HCT116 (cell line): ENCODE results near the gene OSBPL5. TPM values are rescaled to one million over a fixed set of nuclear protein-coding genes. Genes with fewer than 3 reads are reported as not detected.

ENCODE experiments used
- ATAC-seq: fragments of 200-7000 bp; cut with Tn5 transposase; 2 replicates; pipeline ENCODE4 v1.9.1; 2020; ENCODE audit warnings: mild to moderate bottlenecking, moderate library complexity
- BruUV-seq: library from RNA; stranded (reverse); fragments of 400-500 nt; replicated peaks from 2 replicates; lab custom pipeline; 2021; lab: Mats Ljungman, UMichigan
- CTCF ChIA-PET: fragments of 300-600 bp; sonication (Branson Sonifier 250); formaldehyde crosslinking; loops from one replicate; lab custom pipeline; 2021; ENCODE audit warnings: antibody characterized with exemption; lab: Charles Lee
- POLR2A ChIA-PET: fragments of 300-600, 350-600 bp; sonication (Branson Sonifier 250); formaldehyde crosslinking; loops from one replicate; lab custom pipeline; 2021; ENCODE audit warnings: antibody characterized with exemption; lab: Charles Lee
- RAD21 ChIA-PET, 2 experiments: fragments of 300-600 bp; sonication (Branson Sonifier 250); formaldehyde crosslinking; loops; one replicate each; lab custom pipeline; 2023; ENCODE audit warnings: low total read pairs in 2 of 2; ENCODE audit not compliant: uncharacterized antibody in 2 of 2, unreplicated experiment in 2 of 2, low non-redundant PET in 1 of 2; lab: Charles Lee
- DNase-seq: peaks from one replicate; pipeline ENCODE4 v3.0.0-alpha.2; 2010; ENCODE audit warnings: low read depth, low spot score
- H2AFZ ChIP-seq: fragments of 200-600 bp; shearing (Covaris generic), sonication (generic); 2 replicates; pipeline ENCODE4 v1.6.1; 2017; ENCODE audit warnings: low read depth, mixed run types, mixed read lengths, antibody characterized with exemption, low read length; ENCODE audit not compliant: poor library complexity, severe bottlenecking
- H3K27ac ChIP-seq: 2 replicates; pipeline ENCODE4 v1.5.1; 2012; ENCODE audit warnings: low read depth, low read length
- H3K27me3 ChIP-seq: fragments of 200-600 bp; sonication (generic); 2 replicates; pipeline ENCODE4 v1.6.1; 2016; ENCODE audit warnings: mixed run types, low read length, mixed read lengths; ENCODE audit not compliant: insufficient read depth
- H3K36me3 ChIP-seq, 2 experiments: fragments of 200-500 bp in 1 of 2; fragments of 200-600 bp in 1 of 2; sonication (Bioruptor generic) in 1 of 2; sonication (generic) in 1 of 2; 2 replicates each; pipeline versions ENCODE4 v1.5.1 to v1.6.1; 2014 to 2016; ENCODE audit warnings: low read length in 2 of 2, inconsistent platforms in 1 of 2, mixed read lengths in 1 of 2, mixed run types in 1 of 2; ENCODE audit not compliant: insufficient read depth in 2 of 2, control insufficient read depth in 1 of 2
- H3K4me1 ChIP-seq, 2 experiments: fragments of 200-600 bp in 1 of 2; sonication (generic) in 1 of 2; 2 replicates each; pipeline versions ENCODE4 v1.5.1 to v1.6.1; 2012 to 2017; ENCODE audit warnings: low read length in 2 of 2, inconsistent platforms in 1 of 2, mild to moderate bottlenecking in 1 of 2, mixed read lengths in 1 of 2, mixed run types in 1 of 2, moderate library complexity in 1 of 2; ENCODE audit not compliant: insufficient read depth in 2 of 2, control insufficient read depth in 1 of 2
- H3K4me2 ChIP-seq: fragments of 200-600 bp; sonication (generic); 2 replicates; pipeline ENCODE4 v1.6.1; 2017; ENCODE audit warnings: mixed run types, low read length, mixed read lengths
- H3K4me3 ChIP-seq, 2 experiments: fragments of 200-600 bp in 1 of 2; sonication (generic) in 1 of 2; replicated peaks in 1 of 2; 2 replicates each; pipeline ENCODE4 v1.5.1; 2011 to 2016; ENCODE audit warnings: low read length in 2 of 2, control low read depth in 1 of 2, low read depth in 1 of 2, mild to moderate bottlenecking in 1 of 2, mixed read lengths in 1 of 2, mixed run types in 1 of 2
- H3K79me2 ChIP-seq: fragments of 200-600 bp; sonication (generic); 2 replicates; pipeline ENCODE4 v1.6.1; 2017; ENCODE audit warnings: mild to moderate bottlenecking, mixed run types, low read length, moderate library complexity, mixed read lengths; ENCODE audit not compliant: insufficient read depth
- H3K9ac ChIP-seq: fragments of 200-600 bp; sonication (generic); 2 replicates; pipeline ENCODE4 v1.6.1; 2016; ENCODE audit warnings: low read length, mixed read lengths
- H3K9me2 ChIP-seq: fragments of 200-600 bp; sonication (generic), shearing (Covaris generic); 2 replicates; pipeline ENCODE4 v1.6.1; 2017; ENCODE audit warnings: mixed run types, mild to moderate bottlenecking, moderate library complexity; ENCODE audit not compliant: insufficient read depth
- H3K9me3 ChIP-seq, 2 experiments: fragments of 200-500 bp in 1 of 2; fragments of 200-600 bp in 1 of 2; sonication (Bioruptor generic) in 1 of 2; sonication (generic) in 1 of 2; 2 replicates each; pipeline ENCODE4 v1.6.1; 2014 to 2017; ENCODE audit warnings: low read length in 2 of 2, mixed read lengths in 2 of 2, inconsistent platforms in 1 of 2, low read depth in 1 of 2, mild to moderate bottlenecking in 1 of 2, mixed run types in 1 of 2, moderate library complexity in 1 of 2; ENCODE audit not compliant: control insufficient read depth in 1 of 2, insufficient read depth in 1 of 2
- H4K20me1 ChIP-seq: fragments of 200-600 bp; sonication (generic), shearing (Covaris generic); 2 replicates; pipeline ENCODE4 v1.6.1; 2017; ENCODE audit warnings: mixed run types, mild to moderate bottlenecking, moderate library complexity; ENCODE audit not compliant: insufficient read depth
- CBX3 ChIP-seq: IDR thresholded peaks from 2 replicates; pipeline ENCODE4 v1.6.1; 2012; ENCODE audit warnings: low read depth
- CEBPB ChIP-seq: IDR thresholded peaks from 2 replicates; pipeline ENCODE4 v1.6.1; 2012; ENCODE audit warnings: low read depth
- EZH2 ChIP-seq: fragments of 200-600 bp; sonication (generic); IDR thresholded peaks from 2 replicates; pipeline ENCODE4 v1.6.1; 2017; ENCODE audit warnings: antibody characterized with exemption, mixed run types
- EZH2phosphoT487 ChIP-seq: fragments of 200-600 bp; IDR thresholded peaks from 2 replicates; pipeline ENCODE4 v1.6.1; 2018; ENCODE audit warnings: antibody characterized with exemption, borderline replicate concordance
- JUND ChIP-seq: IDR thresholded peaks from 2 replicates; pipeline ENCODE4 v1.6.1; 2012
- POLR2A ChIP-seq: IDR thresholded peaks from 2 replicates; pipeline ENCODE4 v1.7.0; 2011; ENCODE audit warnings: borderline replicate concordance; ENCODE audit not compliant: insufficient read depth, insufficient read length; ENCODE audit errors: extremely low read depth
- POLR2AphosphoS5 ChIP-seq: IDR thresholded peaks from 2 replicates; pipeline ENCODE4 v1.6.1; 2011; ENCODE audit warnings: mild to moderate bottlenecking, low read depth, low read length, moderate library complexity
- RAD21 ChIP-seq: IDR thresholded peaks from 2 replicates; pipeline ENCODE4 v1.6.1; 2012; ENCODE audit warnings: low read depth, mild to moderate bottlenecking
- SP1 ChIP-seq: IDR thresholded peaks from 2 replicates; pipeline ENCODE4 v1.6.1; 2012; ENCODE audit warnings: low read depth
- SRF ChIP-seq: IDR thresholded peaks from 2 replicates; pipeline ENCODE4 v1.6.1; 2012; ENCODE audit warnings: low read depth
- TCF7L2 ChIP-seq: IDR thresholded peaks from 2 replicates; pipeline ENCODE4 v1.7.0; 2011; ENCODE audit warnings: borderline replicate concordance, inconsistent platforms; ENCODE audit not compliant: insufficient read depth, insufficient read length; ENCODE audit errors: extremely low read depth
- YY1 ChIP-seq: IDR thresholded peaks from 2 replicates; pipeline ENCODE4 v1.6.1; 2011; ENCODE audit warnings: low read length, low read depth, moderate library complexity, mild to moderate bottlenecking; ENCODE audit not compliant: insufficient replicate concordance; ENCODE audit errors: extremely low read depth
- ZFX ChIP-seq: fragments of 450-650 bp; IDR thresholded peaks from 2 replicates; pipeline ENCODE4 v1.6.1; 2017
- ZNF274 ChIP-seq: fragments of 200-500 bp; sonication (Bioruptor generic); IDR thresholded peaks from 2 replicates; pipeline ENCODE4 v1.6.1; 2014; ENCODE audit warnings: mild to moderate bottlenecking, low read depth, low read length, inconsistent platforms
- intact Hi-C: fragments of 100-400 bp; cut with micrococcal nuclease; formaldehyde crosslinking; loops from 2 replicates; pipeline ENCODE4 v1.10.0; 2022
- total RNA-seq: library from RNA; stranded (reverse); gene quantifications from one replicate; pipeline ENCODE4 v1.2.1, GENCODE V29; 2021; ENCODE audit not compliant: unreplicated experiment
- TF ChIP-seq, protein P1 (sequence below): IDR thresholded peaks from 2 replicates; pipeline ENCODE4 v1.6.1; 2012; ENCODE audit warnings: low read depth
- TF ChIP-seq, protein P2 (sequence below): IDR thresholded peaks from 2 replicates; pipeline ENCODE4 v1.6.1; 2012

OSBPL5 gene
- total RNA-seq, 1 experiment from 2014 or later, result 44.2 TPM

DNA sequence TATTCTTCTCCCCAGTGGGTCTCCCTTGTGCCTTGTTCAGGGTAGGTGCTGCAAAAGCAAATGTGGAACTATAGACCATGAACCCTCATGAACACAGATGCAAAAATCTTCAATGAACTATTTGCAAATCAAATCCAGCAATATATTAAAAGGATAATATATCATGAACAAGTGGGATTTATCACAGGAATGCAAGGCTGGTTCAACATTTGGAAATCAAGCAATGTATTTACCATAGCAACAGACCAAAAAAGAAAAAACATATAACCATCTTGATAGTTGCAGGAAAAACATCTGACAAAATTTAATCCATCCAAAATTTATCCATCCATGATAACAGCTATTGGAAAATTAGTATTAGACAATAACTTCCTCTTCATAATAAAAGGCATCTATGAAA lies 11.4 kb upstream of the OSBPL5 start:
- BruUV-seq, result no TSS peak
- RAD21 ChIA-PET, result no interaction called here
- DNase-seq, result no peak
- no peak overlapping the region for H3K4me3 ChIP-seq
- H3K9ac ChIP-seq, result no peak overlapping the region
- POLR2A ChIA-PET, result interaction anchor here (0.5 kb wide), 1 partner anchor 28 kb away, joined by 3 read pairs; no protein-coding TSS in a partner anchor
- H3K4me1 ChIP-seq, result no peaks in the 10 kb centered on the region
- no peaks in the 10 kb centered on the region for H3K79me2 ChIP-seq
- H3K4me2 ChIP-seq, result no peak overlapping the region
- TF ChIP-seq, protein P1, sequence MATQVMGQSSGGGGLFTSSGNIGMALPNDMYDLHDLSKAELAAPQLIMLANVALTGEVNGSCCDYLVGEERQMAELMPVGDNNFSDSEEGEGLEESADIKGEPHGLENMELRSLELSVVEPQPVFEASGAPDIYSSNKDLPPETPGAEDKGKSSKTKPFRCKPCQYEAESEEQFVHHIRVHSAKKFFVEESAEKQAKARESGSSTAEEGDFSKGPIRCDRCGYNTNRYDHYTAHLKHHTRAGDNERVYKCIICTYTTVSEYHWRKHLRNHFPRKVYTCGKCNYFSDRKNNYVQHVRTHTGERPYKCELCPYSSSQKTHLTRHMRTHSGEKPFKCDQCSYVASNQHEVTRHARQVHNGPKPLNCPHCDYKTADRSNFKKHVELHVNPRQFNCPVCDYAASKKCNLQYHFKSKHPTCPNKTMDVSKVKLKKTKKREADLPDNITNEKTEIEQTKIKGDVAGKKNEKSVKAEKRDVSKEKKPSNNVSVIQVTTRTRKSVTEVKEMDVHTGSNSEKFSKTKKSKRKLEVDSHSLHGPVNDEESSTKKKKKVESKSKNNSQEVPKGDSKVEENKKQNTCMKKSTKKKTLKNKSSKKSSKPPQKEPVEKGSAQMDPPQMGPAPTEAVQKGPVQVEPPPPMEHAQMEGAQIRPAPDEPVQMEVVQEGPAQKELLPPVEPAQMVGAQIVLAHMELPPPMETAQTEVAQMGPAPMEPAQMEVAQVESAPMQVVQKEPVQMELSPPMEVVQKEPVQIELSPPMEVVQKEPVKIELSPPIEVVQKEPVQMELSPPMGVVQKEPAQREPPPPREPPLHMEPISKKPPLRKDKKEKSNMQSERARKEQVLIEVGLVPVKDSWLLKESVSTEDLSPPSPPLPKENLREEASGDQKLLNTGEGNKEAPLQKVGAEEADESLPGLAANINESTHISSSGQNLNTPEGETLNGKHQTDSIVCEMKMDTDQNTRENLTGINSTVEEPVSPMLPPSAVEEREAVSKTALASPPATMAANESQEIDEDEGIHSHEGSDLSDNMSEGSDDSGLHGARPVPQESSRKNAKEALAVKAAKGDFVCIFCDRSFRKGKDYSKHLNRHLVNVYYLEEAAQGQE, result no peak
- no peak for TF ChIP-seq TCF7L2
- no peak for TF ChIP-seq SP1
- no peak for TF ChIP-seq ZFX
- no peak for TF ChIP-seq SRF
- TF ChIP-seq ZNF274, result no peak
- no peak for TF ChIP-seq POLR2AphosphoS5
- no peak for TF ChIP-seq RAD21
- TF ChIP-seq, protein P2, sequence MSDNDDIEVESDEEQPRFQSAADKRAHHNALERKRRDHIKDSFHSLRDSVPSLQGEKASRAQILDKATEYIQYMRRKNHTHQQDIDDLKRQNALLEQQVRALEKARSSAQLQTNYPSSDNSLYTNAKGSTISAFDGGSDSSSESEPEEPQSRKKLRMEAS, result no peak
- no peak for TF ChIP-seq CEBPB
- TF ChIP-seq EZH2, result no peak
- TF ChIP-seq JUND, result no peak
- TF ChIP-seq CBX3, result no peak
- TF ChIP-seq EZH2phosphoT487, result no peak
- TF ChIP-seq YY1, result no peak
- no peak for TF ChIP-seq POLR2A
- no peaks in the 10 kb centered on the region for H3K27me3 ChIP-seq
- no peak overlapping the region for H3K27ac ChIP-seq
- intact Hi-C loops, result no loop called here
- peaks cover 0 to 9% of the 10 kb centered on the region in 2 experiments; a peak in 1 of 4 replicates for H3K9me3 ChIP-seq
- no peaks in the 10 kb centered on the region for H3K9me2 ChIP-seq
- CTCF ChIA-PET, result no interaction called here
- no peak for ATAC-seq
- no peak overlapping the region for H2AFZ ChIP-seq
- H4K20me1 ChIP-seq, result no peaks in the 10 kb centered on the region
- no peaks in the 10 kb centered on the region for H3K36me3 ChIP-seq
